HepG2 (cell line): Measurements from ENCODE around the gene ITPK1.

ENCODE experiments used
- KMT2A ChIP-seq: sonication (generic); formaldehyde crosslinking; IDR thresholded peaks from 2 replicates; pipeline ENCODE4 v1.4.0; 2020; ENCODE audit warnings: missing genetic modification reagents
- MAZ ChIP-seq, 2 experiments: sonication (generic) in 1 of 2; formaldehyde crosslinking in 1 of 2; IDR thresholded peaks; 2 replicates each; pipeline versions ENCODE4 v1.5.0 to v1.6.1; 2012 to 2020; ENCODE audit warnings: low read depth in 2 of 2, mild to moderate bottlenecking in 2 of 2, borderline replicate concordance in 1 of 2, improper control_type of control experiment in 1 of 2, low read length in 1 of 2, missing genetic modification reagents in 1 of 2, moderate library complexity in 1 of 2
- MYC ChIP-seq: sonication (generic); formaldehyde crosslinking; IDR thresholded peaks from 2 replicates; pipeline ENCODE4 v1.9.0; 2021; ENCODE audit warnings: missing genetic modification reagents, borderline replicate concordance
- RORA ChIP-seq: sonication (generic); formaldehyde crosslinking; IDR thresholded peaks from 2 replicates; pipeline ENCODE4 v1.5.0; 2020; ENCODE audit warnings: mild to moderate bottlenecking, missing genetic modification reagents, moderate library complexity
- ZNF33A ChIP-seq: sonication (generic); formaldehyde crosslinking; IDR thresholded peaks from 2 replicates; pipeline ENCODE4 v1.5.1; 2020; ENCODE audit warnings: missing genetic modification reagents, mild to moderate bottlenecking, moderate library complexity, borderline replicate concordance

- TF ChIP-seq MAZ (IDR thresholded peaks at IDR 0.05; ENCODE audit: borderline replicate concordance, low read depth, low read length) = no peak
- TF ChIP-seq MAZ (CRISPR knock-in tag; IDR thresholded peaks at IDR 0.05; ENCODE audit: low read depth) = no peak
- TF ChIP-seq MYC (CRISPR knock-in tag) = no peak
- TF ChIP-seq ZNF33A (CRISPR knock-in tag) = no peak
- TF ChIP-seq RORA (CRISPR knock-in tag) = no peak
- no peak for TF ChIP-seq KMT2A (CRISPR knock-in tag)
Observed at GRCh38 chr14:92920001-92920400, 195.7 kb downstream of the ITPK1 start.
